ENCODE measurements around the gene GSTA4. TPM values are rescaled to one million over a fixed set of nuclear protein-coding genes. Genes with fewer than 3 reads are reported as not detected.
"Not testable (repeated sequence)": the region's sequence is repeated elsewhere in the genome, so short reads cannot be mapped to it uniquely, and the experiment has no call there.

Gene GSTA4
- total RNA-seq, 2 experiments from 2014 or later = 8.4 to 8.5 TPM

- DNase-seq = no peak
- no peak overlapping the region for H3K27ac Mint-ChIP-seq
- H3K27me3 Mint-ChIP-seq = peaks cover 7% of the 10 kb centered on the region
- H3K4me3 Mint-ChIP-seq = no peak overlapping the region
- no peaks in the 10 kb centered on the region for H3K9me3 Mint-ChIP-seq
- H3K36me3 Mint-ChIP-seq = peaks cover 2% of the 10 kb centered on the region
- H3K4me1 Mint-ChIP-seq = no peaks in the 10 kb centered on the region
Measured at GRCh38 chr6:52969359-52969758, 25.7 kb downstream of the GSTA4 start.

GRCh38 chr6:52966101-52966500, 29.0 kb downstream of the GSTA4 start:
- H3K36me3 Mint-ChIP-seq = no peaks in the 10 kb centered on the region
- H3K27me3 Mint-ChIP-seq = peaks cover 3% of the 10 kb centered on the region
- peaks cover 2% of the 10 kb centered on the region for H3K4me1 Mint-ChIP-seq
- DNase-seq = no peak
- H3K9me3 Mint-ChIP-seq = no peaks in the 10 kb centered on the region
- no peak overlapping the region for H3K27ac Mint-ChIP-seq
- H3K4me3 Mint-ChIP-seq = no peak overlapping the region

- peaks cover 3% of the 10 kb centered on the region for H3K27me3 Mint-ChIP-seq
- H3K4me3 Mint-ChIP-seq = no peak overlapping the region
- H3K4me1 Mint-ChIP-seq = peaks cover 2% of the 10 kb centered on the region
Measured at GRCh38 chr6:52965380-52965779, 29.7 kb downstream of the GSTA4 start.

GRCh38 chr6:52964318-52964717, 30.8 kb downstream of the GSTA4 start:
- no peaks in the 10 kb centered on the region for H3K27me3 Mint-ChIP-seq
- DNase-seq = no peak

More at GRCh38 chr6:52965380-52965779, 29.7 kb downstream of the GSTA4 start:
- Mint-ChIP-seq H3K36me3 (no peaks in the 10 kb centered on the region), H3K27ac (no peak overlapping the region), H3K9me3 (no peaks in the 10 kb centered on the region)
- no peak for DNase-seq

GRCh38 chr6:52962701-52963100, 32.4 kb downstream of the GSTA4 start:
- Mint-ChIP-seq H3K36me3 (no peaks in the 10 kb centered on the region), H3K27ac (no peak overlapping the region), H3K4me1 (peaks cover 2% of the 10 kb centered on the region), H3K27me3 (no peaks in the 10 kb centered on the region), H3K9me3 (no peaks in the 10 kb centered on the region), H3K4me3 (no peak overlapping the region)
- no peak for DNase-seq

More at GRCh38 chr6:52964318-52964717, 30.8 kb downstream of the GSTA4 start:
- H3K4me3 Mint-ChIP-seq = no peak overlapping the region
- H3K4me1 Mint-ChIP-seq = peaks cover 2% of the 10 kb centered on the region
- H3K36me3 Mint-ChIP-seq = no peaks in the 10 kb centered on the region
- no peaks in the 10 kb centered on the region for H3K9me3 Mint-ChIP-seq
- no peak overlapping the region for H3K27ac Mint-ChIP-seq

- H3K27ac Mint-ChIP-seq, DNase-seq, H3K27me3 Mint-ChIP-seq, H3K9me3 Mint-ChIP-seq, H3K4me3 Mint-ChIP-seq, H3K4me1 Mint-ChIP-seq, H3K36me3 Mint-ChIP-seq: not testable (repeated sequence)
Measured at GRCh38 chr6:52961022-52961421, 34.1 kb downstream of the GSTA4 start.

- not testable (repeated sequence) for H3K27me3 Mint-ChIP-seq, H3K9me3 Mint-ChIP-seq, H3K4me1 Mint-ChIP-seq, DNase-seq, H3K36me3 Mint-ChIP-seq, H3K4me3 Mint-ChIP-seq, H3K27ac Mint-ChIP-seq
Measured at GRCh38 chr6:52960211-52960610, 34.9 kb downstream of the GSTA4 start.

- no peaks in the 10 kb centered on the region for H3K9me3 Mint-ChIP-seq
- no peak overlapping the region for H3K27ac Mint-ChIP-seq
- no peaks in the 10 kb centered on the region for H3K36me3 Mint-ChIP-seq
- peaks cover 2% of the 10 kb centered on the region for H3K4me1 Mint-ChIP-seq
- H3K27me3 Mint-ChIP-seq = no peaks in the 10 kb centered on the region
- no peak for DNase-seq
- H3K4me3 Mint-ChIP-seq = no peak overlapping the region
Measured at GRCh38 chr6:52958546-52959255, 36.4 kb downstream of the GSTA4 start.

GRCh38 chr6:52955871-52956270, 39.2 kb downstream of the GSTA4 start:
- H3K36me3 Mint-ChIP-seq = no peaks in the 10 kb centered on the region
- DNase-seq = no peak
- H3K27ac Mint-ChIP-seq = no peak overlapping the region
- H3K4me1 Mint-ChIP-seq = no peaks in the 10 kb centered on the region
- no peak overlapping the region for H3K4me3 Mint-ChIP-seq
- no peaks in the 10 kb centered on the region for H3K9me3 Mint-ChIP-seq
- no peaks in the 10 kb centered on the region for H3K27me3 Mint-ChIP-seq

- no peak for DNase-seq
- Mint-ChIP-seq H3K27me3 (no peaks in the 10 kb centered on the region), H3K27ac (no peak overlapping the region), H3K9me3 (no peaks in the 10 kb centered on the region), H3K4me3 (no peak overlapping the region), H3K4me1 (no peaks in the 10 kb centered on the region), H3K36me3 (no peaks in the 10 kb centered on the region)
Measured at GRCh38 chr6:52953911-52954839, 40.9 kb downstream of the GSTA4 start.

- H3K4me3 Mint-ChIP-seq = no peak overlapping the region
- H3K36me3 Mint-ChIP-seq = no peaks in the 10 kb centered on the region
- H3K27ac Mint-ChIP-seq = no peak overlapping the region
Measured at GRCh38 chr6:52946306-52946705, 48.8 kb downstream of the GSTA4 start.

GRCh38 chr6:52942821-52943220, 52.3 kb downstream of the GSTA4 start:
- H3K4me1 Mint-ChIP-seq = not testable (repeated sequence)

More at GRCh38 chr6:52946306-52946705, 48.8 kb downstream of the GSTA4 start:
- Mint-ChIP-seq H3K9me3 (no peaks in the 10 kb centered on the region), H3K27me3 (peaks cover 36% of the 10 kb centered on the region), H3K4me1 (peaks cover 7% of the 10 kb centered on the region)
- DNase-seq = no peak

GRCh38 chr6:52942221-52942620, 52.9 kb downstream of the GSTA4 start:
- Mint-ChIP-seq H3K36me3 (no peaks in the 10 kb centered on the region), H3K27me3 (peaks cover 29% of the 10 kb centered on the region), H3K4me1 (peaks cover 7% of the 10 kb centered on the region), H3K9me3 (no peaks in the 10 kb centered on the region), H3K27ac (no peak overlapping the region), H3K4me3 (no peak overlapping the region)
- DNase-seq = no peak

More at GRCh38 chr6:52942821-52943220, 52.3 kb downstream of the GSTA4 start:
- DNase-seq, H3K27ac Mint-ChIP-seq, H3K9me3 Mint-ChIP-seq, H3K4me3 Mint-ChIP-seq, H3K36me3 Mint-ChIP-seq: not testable (repeated sequence)
- H3K27me3 Mint-ChIP-seq = peaks cover 29% of the 10 kb centered on the region

- no peaks in the 10 kb centered on the region for H3K36me3 Mint-ChIP-seq
- H3K27ac Mint-ChIP-seq = no peak overlapping the region
- no peaks in the 10 kb centered on the region for H3K27me3 Mint-ChIP-seq
- no peak for DNase-seq
- H3K4me3 Mint-ChIP-seq = no peak overlapping the region
- no peaks in the 10 kb centered on the region for H3K9me3 Mint-ChIP-seq
- no peaks in the 10 kb centered on the region for H3K4me1 Mint-ChIP-seq
Measured at GRCh38 chr6:52937908-52938307, 57.2 kb downstream of the GSTA4 start.

GRCh38 chr6:52933778-52934177, 61.3 kb downstream of the GSTA4 start:
- H3K9me3 Mint-ChIP-seq = no peaks in the 10 kb centered on the region
- H3K4me1 Mint-ChIP-seq = no peaks in the 10 kb centered on the region
- H3K27ac Mint-ChIP-seq = no peak overlapping the region
- no peak for DNase-seq
- H3K4me3 Mint-ChIP-seq = no peak overlapping the region
- H3K27me3 Mint-ChIP-seq = no peaks in the 10 kb centered on the region
- no peaks in the 10 kb centered on the region for H3K36me3 Mint-ChIP-seq
